K562 (cell line): ENCODE data around the gene GNRHR. TPM values are rescaled to one million over a fixed set of nuclear protein-coding genes. Genes with fewer than 3 reads are reported as not detected.

Source experiments
- ATAC-seq: fragments of 200-7000 bp; cut with Tn5 transposase; 3 replicates; pipeline ENCODE4 v1.9.1; 2020; ENCODE audit warnings: moderate library complexity
- BruUV-seq: library from RNA; stranded (reverse); fragments of 400-500 nt; replicated peaks from 2 replicates; lab custom pipeline; 2021; lab: Mats Ljungman, UMichigan
- CTCF ChIA-PET: fragments of 300-600 bp; formaldehyde crosslinking; extraction: SDS; loops from one replicate; lab custom pipeline; 2021; ENCODE audit warnings: low intra/inter-chr PET ratio; lab: Yijun Ruan, JAX
- POLR2A ChIA-PET: fragments of 300-600, 350-650 bp; sonication (Branson Sonifier 250); formaldehyde crosslinking; extraction: SDS; loops from one replicate; lab custom pipeline; 2021; ENCODE audit warnings: antibody characterized with exemption, inconsistent platforms; lab: Yijun Ruan, JAX
- DNase-seq, 4 experiments: peaks; one replicate each; pipeline versions ENCODE4 v3.0.0 to v3.0.0-alpha.2; 2011 to 2018; ENCODE audit warnings: low spot score in 3 of 4, mixed read lengths in 3 of 4; ENCODE audit errors: extremely low read depth in 1 of 4
- FAIRE-seq: peaks from 2 replicates; lab custom pipeline; 2011; peaks lifted over from hg19 to GRCh38; lab: Jason Lieb, UNC
- H2AFZ ChIP-seq: 2 replicates; pipeline ENCODE4 v1.6.0; 2011; ENCODE audit warnings: low read depth, low read length, control low read depth, inconsistent platforms
- H3K27ac ChIP-seq: fragments of 200-600 bp; 3 replicates; pipeline ENCODE4 v1.8.0; 2011; ENCODE audit warnings: low read depth, mild to moderate bottlenecking, control low read depth, inconsistent platforms, low read length, moderate library complexity, mixed read lengths; ENCODE audit errors: extremely low read depth
- H3K27me3 ChIP-seq, 2 experiments: fragments of 300-600 bp in 1 of 2; 2 replicates in 1 of 2; 3 replicates in 1 of 2; pipeline versions ENCODE4 v1.6.0 to v1.8.0; 2011; ENCODE audit warnings: inconsistent platforms in 2 of 2, low read length in 2 of 2, mild to moderate bottlenecking in 1 of 2, mixed read lengths in 1 of 2, moderate library complexity in 1 of 2; ENCODE audit not compliant: control insufficient read depth in 2 of 2, insufficient read depth in 2 of 2
- H3K36me3 ChIP-seq: fragments of 300-600 bp; 3 replicates; pipeline ENCODE4 v1.8.0; 2011; ENCODE audit warnings: mild to moderate bottlenecking, low read length, inconsistent platforms; ENCODE audit not compliant: control insufficient read depth, insufficient read depth
- H3K4me1 ChIP-seq, 2 experiments: fragments of 200-600 bp in 1 of 2; replicated peaks in 1 of 2; 2 replicates in 1 of 2; 3 replicates in 1 of 2; pipeline versions ENCODE4 v1.5.1 to v1.8.0; 2011; ENCODE audit warnings: inconsistent platforms in 2 of 2, low read length in 2 of 2, mild to moderate bottlenecking in 1 of 2, mixed read lengths in 1 of 2, moderate library complexity in 1 of 2; ENCODE audit not compliant: control insufficient read depth in 2 of 2, insufficient read depth in 2 of 2
- H3K4me2 ChIP-seq: 2 replicates; pipeline ENCODE4 v1.6.1; 2011; ENCODE audit warnings: low read length, control low read depth, inconsistent platforms, mixed read lengths; ENCODE audit not compliant: insufficient read depth
- H3K4me3 ChIP-seq: fragments of 200-600 bp; sonication (generic), shearing (Covaris generic); 2 replicates; pipeline ENCODE4 v1.5.1; 2016; ENCODE audit warnings: control low read depth, inconsistent platforms
- H3K79me2 ChIP-seq: fragments of 200-600 bp; 3 replicates; pipeline ENCODE4 v1.8.0; 2011; ENCODE audit warnings: low read length, inconsistent platforms; ENCODE audit not compliant: control insufficient read depth, insufficient read depth
- H3K9ac ChIP-seq, 2 experiments: 2 replicates each; pipeline versions ENCODE4 v1.6.0 to v1.6.1; 2011; ENCODE audit warnings: low read depth in 2 of 2, low read length in 2 of 2, control low read depth in 1 of 2, inconsistent platforms in 1 of 2, mild to moderate bottlenecking in 1 of 2, mixed read lengths in 1 of 2; ENCODE audit not compliant: insufficient read depth in 1 of 2
- H3K9me1 ChIP-seq: one replicate; pipeline ENCODE4 v1.6.0; 2011; ENCODE audit warnings: inconsistent platforms, mild to moderate bottlenecking, low read length, moderate library complexity; ENCODE audit not compliant: control insufficient read depth, insufficient read depth
- H3K9me3 ChIP-seq: replicated peaks from 2 replicates; pipeline ENCODE4 v1.5.1; 2011; ENCODE audit warnings: low read depth, low read length, inconsistent platforms; ENCODE audit not compliant: control insufficient read depth, insufficient read depth
- H4K20me1 ChIP-seq: replicated peaks from 2 replicates; pipeline ENCODE4 v1.6.1; 2011; ENCODE audit warnings: low read length, inconsistent platforms, mixed read lengths; ENCODE audit not compliant: control insufficient read depth, insufficient read depth
- ATF6 ChIP-seq: sonication (generic); formaldehyde crosslinking; IDR thresholded peaks from 2 replicates; pipeline ENCODE4 v1.4.0; 2020; ENCODE audit warnings: mild to moderate bottlenecking, missing genetic modification reagents
- CCAR2 ChIP-seq: fragments of 200-400 bp; formaldehyde crosslinking; IDR thresholded peaks from 2 replicates; pipeline ENCODE4 v1.6.1; 2017; ENCODE audit warnings: mild to moderate bottlenecking, low read depth, low read length
- CEBPG ChIP-seq, 3 experiments: fragments of 200-800 bp in 1 of 3; sonication (Bioruptor generic) in 1 of 3; sonication (generic) in 1 of 3; formaldehyde crosslinking in 1 of 3; IDR thresholded peaks in 2 of 3; conservative IDR thresholded peaks in 1 of 3; 2 replicates each; pipeline versions ENCODE4 v1.6.1 to v1.8.0; 2016 to 2022; ENCODE audit warnings: missing compliant biosample characterization in 2 of 3, missing genetic modification characterization in 2 of 3, mild to moderate bottlenecking in 1 of 3, missing genetic modification reagents in 1 of 3
- ZNF76 ChIP-seq: fragments of 250-450 bp; sonication (Bioruptor Pico); IDR thresholded peaks from 2 replicates; pipeline ENCODE4 v1.4.0; 2020; ENCODE audit warnings: mild to moderate bottlenecking, moderate library complexity, borderline replicate concordance
- WGBS: fragments of 100-300 bp; shearing (Covaris generic); methylation state at CpG from one replicate; pipeline ENCODE4 v1.1.6; 2016; ENCODE audit warnings: low coverage, mixed read lengths; ENCODE audit not compliant: insufficient coverage; ENCODE audit errors: missing lambda C conversion rate; 5-methylcytosine and 5-hydroxymethylcytosine counted together
- in situ Hi-C: fragments of 300-500 bp; cut with MboI; formaldehyde crosslinking; loops from 4 replicates; pipeline ENCODE4 v1.15.0; 2018; ENCODE audit warnings: inconsistent platforms, mixed read lengths
- intact Hi-C: fragments of 100-400 bp; cut with micrococcal nuclease; formaldehyde crosslinking; loops from 2 replicates; pipeline ENCODE4 v1.14.2; 2022
- polyA plus RNA-seq, 8 experiments: library from polyadenylated mRNA; depleted of rRNA in 4 of 8; stranded (reverse) in 5 of 8; unstranded in 3 of 8; fragments of >200 nt; fragmentation: Nextera tagmentation in 2 of 8; fragmentation: Illumina TruSeq in 1 of 8; extraction: Ambion mirVana in 2 of 8; extraction: Trizol in 1 of 8; gene quantifications; 2 replicates each; pipeline versions ENCODE4 v1.2.1 to v1.2.3, GENCODE V29; 2011 to 2014; ENCODE audit warnings: inconsistent platforms in 1 of 8, missing spikeins in 1 of 8
- total RNA-seq, 7 experiments: library from RNA; depleted of rRNA in 6 of 7; stranded (reverse); fragments of >200 nt in 6 of 7; fragmentation: Illumina TruSeq in 2 of 7; extraction: Trizol in 2 of 7; gene quantifications; 2 replicates each; pipeline versions ENCODE4 v1.2.1 to v1.2.3, GENCODE V29; 2011 to 2021; ENCODE audit warnings: low replicate concordance in 1 of 7

The GNRHR gene
- total and polyA plus RNA-seq, 9 of the 15 experiments (the other 6 are each of a cell fraction or from before 2014, with no cell fraction given): 0.06 to 0.13 TPM; not detected in 7

- FAIRE-seq: no peak
- BruUV-seq: no TSS peak
- no peaks in the 10 kb centered on the region for H3K9me1 ChIP-seq
- no peak overlapping the region for H3K4me2 ChIP-seq
- no peak overlapping the region for H3K9ac ChIP-seq
- peaks cover 67% of the 10 kb centered on the region for H3K36me3 ChIP-seq
- peaks cover 3 to 12% of the 10 kb centered on the region in 2 experiments; a peak in 2 of 5 replicates for H3K4me1 ChIP-seq
- in situ Hi-C loops (no loop called here), intact Hi-C loops (no loop called here)
- H3K27ac ChIP-seq: no peak overlapping the region
- ChIA-PET CTCF (interaction anchor here (0.6 kb wide), 1 partner anchor 214 kb away, joined by 5 read pairs; no protein-coding TSS in a partner anchor), POLR2A (interaction anchor here (1.0 to 2.2 kb wide), 2 partner anchors 9 to 11 kb away, joined by 4 to 8 read pairs; no protein-coding TSS in a partner anchor)
- no peaks in the 10 kb centered on the region for H4K20me1 ChIP-seq
- H3K4me3 ChIP-seq: no peak overlapping the region
- no peak for ATAC-seq
- 97% methylated on average over 3 of the region's 3 CpGs for WGBS
- no peaks in the 10 kb centered on the region for H3K9me3 ChIP-seq
- DNase-seq: no peak
- peaks cover 90% of the 10 kb centered on the region for H3K79me2 ChIP-seq
- no peaks in the 10 kb centered on the region for H3K27me3 ChIP-seq
- TF ChIP-seq ATF6 (CRISPR knock-in tag) (no peak), ZNF76 (CRISPR knock-in tag) (no peak)
- no peak overlapping the region for H2AFZ ChIP-seq
Measured at GRCh38 chr4:67694662-67695061, 59.5 kb downstream of the GNRHR start.

- Histone ChIP-seq H3K4me1 (no peaks in the 10 kb centered on the region), H3K79me2 (peaks cover 85% of the 10 kb centered on the region), H3K27me3 (no peaks in the 10 kb centered on the region), H3K36me3 (peaks cover 71% of the 10 kb centered on the region), H3K9me3 (no peaks in the 10 kb centered on the region), H3K4me2 (no peak overlapping the region), H2AFZ (no peak overlapping the region), H3K9me1 (no peaks in the 10 kb centered on the region), H3K9ac (no peak overlapping the region), H3K4me3 (no peak overlapping the region), H3K27ac (no peak overlapping the region), H4K20me1 (no peaks in the 10 kb centered on the region)
- no TSS peak for BruUV-seq
- no peak; the same call in 2 of the 3 replicates for ATAC-seq
- POLR2A ChIA-PET: no interaction called here
- intact Hi-C loops: no loop called here
- no peak for DNase-seq
- CTCF ChIA-PET: no interaction called here
- TF ChIP-seq CCAR2 (no peak), CEBPG (CRISPR knock-in tag; IDR thresholded peaks at IDR 0.05) (no peak), CEBPG (tag; conservative IDR thresholded peaks at IDR 0.05 in 1 of 2, IDR thresholded peaks at IDR 0.05 in 1 of 2) (peak in 1 of 2 experiments; percentile 55; a peak in 1 of 4 replicates)
- in situ Hi-C loops: no loop called here
- FAIRE-seq: no peak
Measured at GRCh38 chr4:67691328-67691727, 62.9 kb downstream of the GNRHR start.
